H1 (cell line): ENCODE measurements around the gene HARS1. TPM values are rescaled to one million over a fixed set of nuclear protein-coding genes. Genes with fewer than 3 reads are reported as not detected.

Experiments used
- CTCF ChIA-PET: fragments of 300-600 bp; sonication (Branson Sonifier 250); formaldehyde crosslinking; loops from one replicate; lab custom pipeline; 2021; ENCODE audit not compliant: partially characterized antibody; lab: Charles Lee
- POLR2A ChIA-PET: fragments of 300-600 bp; sonication (Branson Sonifier 250); formaldehyde crosslinking; loops from one replicate; lab custom pipeline; 2021; ENCODE audit warnings: inconsistent platforms; ENCODE audit not compliant: partially characterized antibody; lab: Charles Lee
- DNase-seq, 2 experiments: peaks; one replicate each; pipeline versions ENCODE4 v3.0.0 to v3.0.0-alpha.2; 2010 to 2022; ENCODE audit warnings: low spot score in 2 of 2, low read depth in 1 of 2, mixed read lengths in 1 of 2
- FAIRE-seq: peaks from 2 replicates; lab custom pipeline; 2011; peaks lifted over from hg19 to GRCh38; lab: Jason Lieb, UNC
- H2AFZ ChIP-seq: 2 replicates; pipeline ENCODE4 v1.8.1; 2012; ENCODE audit warnings: low read length, inconsistent platforms
- H2AK5ac ChIP-seq: 2 replicates; pipeline ENCODE4 v1.6.1; 2013; ENCODE audit warnings: low read depth, low read length
- H2BK120ac ChIP-seq: replicated peaks from 2 replicates; pipeline ENCODE3; 2013; ENCODE audit warnings: low read depth, low read length, inconsistent platforms
- H2BK12ac ChIP-seq: 2 replicates; pipeline ENCODE4 v1.6.1; 2013; ENCODE audit warnings: low read depth, low read length
- H2BK15ac ChIP-seq: 2 replicates; pipeline ENCODE4 v1.6.1; 2013; ENCODE audit warnings: low read length
- H2BK20ac ChIP-seq: 2 replicates; pipeline ENCODE4 v1.6.1; 2013; ENCODE audit warnings: low read length
- H2BK5ac ChIP-seq: 2 replicates; pipeline ENCODE4 v1.6.1; 2013; ENCODE audit warnings: low read depth, low read length
- H3K14ac ChIP-seq: 2 replicates; pipeline ENCODE4 v1.6.1; 2013; ENCODE audit warnings: inconsistent platforms; ENCODE audit not compliant: insufficient read length
- H3K18ac ChIP-seq: 2 replicates; pipeline ENCODE4 v1.6.1; 2013; ENCODE audit warnings: low read length; ENCODE audit errors: extremely low read depth
- H3K23ac ChIP-seq: 2 replicates; pipeline ENCODE4 v1.6.1; 2013; ENCODE audit warnings: inconsistent platforms; ENCODE audit not compliant: insufficient read length
- H3K23me2 ChIP-seq: 2 replicates; pipeline ENCODE4 v1.6.1; 2013; ENCODE audit warnings: low read depth, low read length
- H3K27ac ChIP-seq: 2 replicates; pipeline ENCODE4 v1.6.1; 2011; ENCODE audit warnings: low read depth, low read length, inconsistent platforms
- H3K27me3 ChIP-seq, 4 experiments: replicated peaks in 1 of 4; 1 replicate in 1 of 4; 2 replicates in 3 of 4; pipeline versions ENCODE4 v1.6.1 to v1.8.1; 2011 to 2013; ENCODE audit warnings: low read length in 3 of 4, mild to moderate bottlenecking in 3 of 4, inconsistent platforms in 2 of 4, mixed read lengths in 2 of 4, moderate library complexity in 1 of 4; ENCODE audit not compliant: control insufficient read depth in 3 of 4, insufficient read depth in 3 of 4; ENCODE audit errors: extremely low read depth in 1 of 4
- H3K36me3 ChIP-seq, 4 experiments: 2 replicates each; pipeline versions ENCODE4 v1.6.1 to v1.8.1; 2011 to 2013; ENCODE audit warnings: mild to moderate bottlenecking in 4 of 4, low read length in 3 of 4, moderate library complexity in 2 of 4, control low read depth in 1 of 4, inconsistent platforms in 1 of 4; ENCODE audit not compliant: insufficient read depth in 4 of 4, control insufficient read depth in 2 of 4
- H3K4ac ChIP-seq: replicated peaks from 2 replicates; pipeline ENCODE3; 2013; ENCODE audit warnings: low read length, low read depth, mixed read lengths, inconsistent platforms; ENCODE audit not compliant: insufficient read length
- H3K4me1 ChIP-seq, 4 experiments: replicated peaks in 1 of 4; 1 replicate in 1 of 4; 2 replicates in 3 of 4; pipeline versions ENCODE4 v1.6.1 to v1.8.1; 2011 to 2013; ENCODE audit warnings: low read length in 3 of 4, inconsistent platforms in 2 of 4, mixed read lengths in 1 of 4; ENCODE audit not compliant: insufficient read depth in 4 of 4, control insufficient read depth in 3 of 4
- H3K4me2 ChIP-seq, 2 experiments: 2 replicates each; pipeline versions ENCODE4 v1.6.1 to v1.8.1; 2011 to 2013; ENCODE audit warnings: low read depth in 2 of 2, low read length in 2 of 2, control low read depth in 1 of 2, inconsistent platforms in 1 of 2, mild to moderate bottlenecking in 1 of 2; ENCODE audit not compliant: insufficient read depth in 1 of 2
- H3K4me3 ChIP-seq, 4 experiments: fragments of 200-600, 300-600 bp in 1 of 4; sonication (generic), shearing (Covaris generic), sonication (Bioruptor Twin) in 1 of 4; 2 replicates each; pipeline versions ENCODE4 v1.5.1 to v1.8.1; 2011 to 2016; ENCODE audit warnings: low read length in 4 of 4, low read depth in 3 of 4, control low read depth in 2 of 4, inconsistent platforms in 2 of 4, mild to moderate bottlenecking in 2 of 4, mixed read lengths in 1 of 4, moderate library complexity in 1 of 4; ENCODE audit not compliant: insufficient read depth in 2 of 4; ENCODE audit errors: extremely low read depth in 1 of 4
- H3K56ac ChIP-seq: replicated peaks from 2 replicates; pipeline ENCODE3; 2013; ENCODE audit warnings: low read depth, mild to moderate bottlenecking, mixed read lengths, low read length, inconsistent platforms; ENCODE audit not compliant: insufficient read length
- H3K79me1 ChIP-seq: 2 replicates; pipeline ENCODE4 v1.6.1; 2013; ENCODE audit warnings: low read depth, low read length, control low read depth
- H3K79me2 ChIP-seq, 2 experiments: 2 replicates each; pipeline versions ENCODE4 v1.6.1 to v1.8.1; 2012 to 2013; ENCODE audit warnings: low read length in 2 of 2, mild to moderate bottlenecking in 2 of 2, inconsistent platforms in 1 of 2; ENCODE audit not compliant: insufficient read depth in 2 of 2, control insufficient read depth in 1 of 2
- H3K9ac ChIP-seq, 4 experiments: replicated peaks in 1 of 4; 1 replicate in 1 of 4; 2 replicates in 3 of 4; pipeline versions ENCODE4 v1.6.1 to v1.8.1; 2011 to 2013; ENCODE audit warnings: low read depth in 3 of 4, low read length in 3 of 4, control low read depth in 2 of 4, mild to moderate bottlenecking in 2 of 4, moderate library complexity in 2 of 4, inconsistent platforms in 1 of 4; ENCODE audit errors: extremely low read depth in 1 of 4
- H3K9me3 ChIP-seq, 2 experiments: 2 replicates each; pipeline versions ENCODE4 v1.6.1 to v1.8.1; 2012 to 2013; ENCODE audit warnings: mild to moderate bottlenecking in 2 of 2, moderate library complexity in 2 of 2, control low read depth in 1 of 2, inconsistent platforms in 1 of 2, low read depth in 1 of 2, low read length in 1 of 2, mixed read lengths in 1 of 2; ENCODE audit not compliant: insufficient read depth in 2 of 2
- H4K20me1 ChIP-seq, 2 experiments: replicated peaks in 1 of 2; 2 replicates each; pipeline versions ENCODE3 to v1.8.1; 2011 to 2013; ENCODE audit warnings: inconsistent platforms in 2 of 2, low read length in 2 of 2, mild to moderate bottlenecking in 1 of 2; ENCODE audit not compliant: insufficient read depth in 2 of 2, control insufficient read depth in 1 of 2
- H4K5ac ChIP-seq: 2 replicates; pipeline ENCODE4 v1.6.1; 2013; ENCODE audit warnings: low read length, low read depth, mixed read lengths, inconsistent platforms; ENCODE audit not compliant: insufficient read length
- H4K8ac ChIP-seq: 2 replicates; pipeline ENCODE4 v1.8.0; 2013; ENCODE audit warnings: mild to moderate bottlenecking, moderate library complexity, low read length, inconsistent platforms; ENCODE audit not compliant: insufficient read depth; ENCODE audit errors: extremely low read depth
- H4K91ac ChIP-seq: replicated peaks from 2 replicates; pipeline ENCODE3; 2013; ENCODE audit warnings: low read length, mixed read lengths, inconsistent platforms; ENCODE audit not compliant: insufficient read length
- CTBP2 ChIP-seq: IDR thresholded peaks from 2 replicates; pipeline ENCODE4 v1.7.0; 2011; ENCODE audit warnings: borderline replicate concordance, mild to moderate bottlenecking, moderate library complexity, mixed read lengths, low read length; ENCODE audit not compliant: insufficient read depth, insufficient read length
- JUN ChIP-seq: IDR thresholded peaks from 2 replicates; pipeline ENCODE4 v1.6.1; 2011; ENCODE audit warnings: low read depth, mild to moderate bottlenecking, improper control_type of control experiment, low read length
- POLR2A ChIP-seq, 2 experiments: IDR thresholded peaks; 1 replicate in 1 of 2; 2 replicates in 1 of 2; pipeline ENCODE4 v1.6.1; 2011; ENCODE audit warnings: low read depth in 2 of 2, low read length in 2 of 2, mild to moderate bottlenecking in 2 of 2; ENCODE audit errors: control extremely low read depth in 1 of 2
- RXRA ChIP-seq: IDR thresholded peaks from 2 replicates; pipeline ENCODE4 v1.6.1; 2011; ENCODE audit warnings: low read depth, mild to moderate bottlenecking, low read length, moderate library complexity; ENCODE audit not compliant: insufficient read depth
- SP1 ChIP-seq: IDR thresholded peaks from 2 replicates; pipeline ENCODE4 v1.6.1; 2011; ENCODE audit warnings: low read depth, low read length
- WGBS, 2 experiments: shearing (Covaris generic) in 1 of 2; methylation state at CpG; one replicate each; pipeline versions ENCODE4 v1.1.6 to v1.1.7; 2013 to 2015; ENCODE audit warnings: low lambda C conversion rate in 2 of 2, mixed read lengths in 2 of 2, inconsistent platforms in 1 of 2, low coverage in 1 of 2, missing lambda C conversion rate in 1 of 2; ENCODE audit not compliant: insufficient replicate concordance in 2 of 2, insufficient coverage in 1 of 2, insufficient read length in 1 of 2; ENCODE audit errors: extremely low coverage in 1 of 2, missing lambda C conversion rate in 1 of 2; 5-methylcytosine and 5-hydroxymethylcytosine counted together
- polyA plus RNA-seq, 7 experiments: library from polyadenylated mRNA; depleted of rRNA in 3 of 7; stranded (reverse) in 5 of 7; unstranded in 2 of 7; fragments of >200 nt in 5 of 7; fragments of 200-250 nt in 2 of 7; gene quantifications; 1 replicate in 5 of 7; 2 replicates in 1 of 7; 4 replicates in 1 of 7; pipeline versions ENCODE4 v1.2.1 to v1.2.3, GENCODE V29; 2011 to 2013; ENCODE audit warnings: missing spikeins in 2 of 7, mixed read lengths in 2 of 7
- total RNA-seq: library from RNA; stranded (reverse); fragmentation: NEBNext Ultra II Directional; extraction: Animal tissue kit (Norgen Biotek cat#: 25700); gene quantifications from 2 replicates; pipeline ENCODE4 v1.2.1, GENCODE V29; 2021
- TF ChIP-seq, protein P1 (sequence below): IDR thresholded peaks from 2 replicates; pipeline ENCODE4 v1.6.1; 2012; ENCODE audit warnings: low read length, inconsistent platforms
- TF ChIP-seq, protein P2 (sequence below): IDR thresholded peaks from 2 replicates; pipeline ENCODE4 v1.6.1; 2012; ENCODE audit warnings: inconsistent platforms

HARS1 gene
- total and polyA plus RNA-seq, 2 of the 8 experiments (the other 6 are each of a cell fraction or from before 2014, with no cell fraction given) = 27.8 to 56.8 TPM

DNA sequence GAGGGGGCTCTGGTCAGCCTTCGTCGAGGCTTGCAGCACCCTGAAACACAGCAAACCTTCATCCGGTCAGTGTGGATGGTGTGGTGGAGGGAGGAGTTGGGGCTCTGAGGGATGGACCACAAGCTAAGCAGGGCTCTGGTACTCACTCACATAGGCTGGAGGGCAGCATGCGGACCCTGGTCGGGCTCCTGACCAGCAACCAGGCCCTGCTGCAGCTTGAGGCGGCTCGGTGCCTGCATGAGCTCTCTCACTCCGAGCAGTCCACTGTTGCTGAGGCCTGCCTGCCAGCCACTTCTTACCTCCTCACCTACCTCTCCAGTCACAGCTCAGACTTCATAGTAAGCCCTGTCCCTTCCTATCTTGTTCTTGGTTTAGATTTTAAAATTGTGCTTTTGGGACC is 49.5 kb downstream of the HARS1 start:
- Histone ChIP-seq H3K4me3 (no peak overlapping the region), H3K9me3 (no peaks in the 10 kb centered on the region), H3K27ac (no peak overlapping the region), H2BK15ac (no peak overlapping the region), H4K91ac (no peak overlapping the region), H2BK12ac (no peak overlapping the region), H3K56ac (no peak overlapping the region), H3K4me2 (no peak overlapping the region), H2AK5ac (no peak overlapping the region), H3K23ac (no peak overlapping the region), H3K27me3 (no peaks in the 10 kb centered on the region), H4K20me1 (peaks cover 0 to 3% of the 10 kb centered on the region in 2 experiments), H3K36me3 (peaks cover 12 to 38% (median 26%) of the 10 kb centered on the region in 4 experiments), H2BK120ac (no peak overlapping the region), H2BK5ac (no peak overlapping the region), H3K4ac (no peak overlapping the region), H2BK20ac (no peak overlapping the region), H3K79me2 (peaks cover under 1 to 15% of the 10 kb centered on the region in 2 experiments; a peak in 3 of 4 replicates), H3K23me2 (peaks cover 7% of the 10 kb centered on the region; the same call in 1 of the 2 replicates), H2AFZ (no peak overlapping the region), H3K9ac (no peak overlapping the region), H3K18ac (no peak overlapping the region), H3K14ac (no peak overlapping the region)
- DNase-seq (no peak), FAIRE-seq (no peak)
- WGBS, 2 experiments = 94% methylated on average over 8 of the region's 8 CpGs; no CpG with 5 or more reads in 1 of the 2 experiments
- POLR2A ChIA-PET = interaction anchor here (0.9 to 7.9 kb wide), 6 partner anchors 31 to 241 kb away, joined by 4 to 78 read pairs (median 6); partner anchors contain the start of genes DND1, EIF4EBP3, SRA1 and ZMAT2
- TF ChIP-seq POLR2A (IDR thresholded peaks at IDR 0.05; ENCODE audit: control extremely low read depth in 1 of 2, low read depth in 2 of 2, low read length in 2 of 2) (no peak), JUN (no peak), RXRA (no peak), CTBP2 (no peak), SP1 (no peak)
- TF ChIP-seq, protein P1, sequence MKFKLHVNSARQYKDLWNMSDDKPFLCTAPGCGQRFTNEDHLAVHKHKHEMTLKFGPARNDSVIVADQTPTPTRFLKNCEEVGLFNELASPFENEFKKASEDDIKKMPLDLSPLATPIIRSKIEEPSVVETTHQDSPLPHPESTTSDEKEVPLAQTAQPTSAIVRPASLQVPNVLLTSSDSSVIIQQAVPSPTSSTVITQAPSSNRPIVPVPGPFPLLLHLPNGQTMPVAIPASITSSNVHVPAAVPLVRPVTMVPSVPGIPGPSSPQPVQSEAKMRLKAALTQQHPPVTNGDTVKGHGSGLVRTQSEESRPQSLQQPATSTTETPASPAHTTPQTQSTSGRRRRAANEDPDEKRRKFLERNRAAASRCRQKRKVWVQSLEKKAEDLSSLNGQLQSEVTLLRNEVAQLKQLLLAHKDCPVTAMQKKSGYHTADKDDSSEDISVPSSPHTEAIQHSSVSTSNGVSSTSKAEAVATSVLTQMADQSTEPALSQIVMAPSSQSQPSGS = no peak
- TF ChIP-seq, protein P2, sequence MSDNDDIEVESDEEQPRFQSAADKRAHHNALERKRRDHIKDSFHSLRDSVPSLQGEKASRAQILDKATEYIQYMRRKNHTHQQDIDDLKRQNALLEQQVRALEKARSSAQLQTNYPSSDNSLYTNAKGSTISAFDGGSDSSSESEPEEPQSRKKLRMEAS = no peak
- TF ChIP-seq, all 59 proteins: peak for 0
- H3K4me1 ChIP-seq = peaks cover 0 to 4% (median 3%) of the 10 kb centered on the region in 4 experiments; a peak in 4 of 7 replicates
- no peak overlapping the region for H4K8ac ChIP-seq
- H3K79me1 ChIP-seq = no peaks in the 10 kb centered on the region; the same call in 1 of the 2 replicates
- CTCF ChIA-PET = interaction anchor here (1.1 to 1.8 kb wide), 2 partner anchors 21 to 93 kb away, joined by 4 to 9 read pairs; partner anchors contain the start of gene EIF4EBP3
- H4K5ac ChIP-seq = no peak overlapping the region
